Measurements from ENCODE around the gene RSPO4.
A peak's percentile ranks its signal among the peaks of the same experiment; 100 is the strongest.

RSPO4 gene

GRCh38 chr20:967796-968742 is 34.0 kb downstream of the RSPO4 start:
- no peak for DNase-seq

GRCh38 chr20:965956-966355 is 36.2 kb downstream of the RSPO4 start:
- no peak for DNase-seq

- no peak for DNase-seq
Observed at GRCh38 chr20:963795-964194, 38.3 kb downstream of the RSPO4 start.

- no peak for DNase-seq
Observed at GRCh38 chr20:962683-963082, 39.4 kb downstream of the RSPO4 start.

GRCh38 chr20:962223-962622 is 39.9 kb downstream of the RSPO4 start:
- DNase-seq, result no peak

- no peak for DNase-seq
Observed at GRCh38 chr20:961768-962167, 40.3 kb downstream of the RSPO4 start.

- DNase-seq, result no peak
Observed at GRCh38 chr20:959996-960615, 42.0 kb downstream of the RSPO4 start.

- no peak for DNase-seq
Observed at GRCh38 chr20:958936-959815, 42.9 kb downstream of the RSPO4 start.

GRCh38 chr20:957544-957943 is 44.6 kb downstream of the RSPO4 start:
- no peak for DNase-seq

- peak; percentile 3 for DNase-seq
Observed at GRCh38 chr20:956330-956951, 45.7 kb downstream of the RSPO4 start.

- DNase-seq, result no peak
Observed at GRCh38 chr20:955656-956055, 46.5 kb downstream of the RSPO4 start.

GRCh38 chr20:955111-955510 is 47.0 kb downstream of the RSPO4 start:
- DNase-seq, result no peak

- no peak for DNase-seq
Observed at GRCh38 chr20:953742-954141, 48.4 kb downstream of the RSPO4 start.

- no peak for DNase-seq
Observed at GRCh38 chr20:952196-952795, 49.8 kb downstream of the RSPO4 start.

GRCh38 chr20:951384-952169 is 50.5 kb downstream of the RSPO4 start:
- DNase-seq, result no peak

GRCh38 chr20:949717-950116 is 52.4 kb downstream of the RSPO4 start:
- DNase-seq, result no peak

GRCh38 chr20:946826-947225 is 55.3 kb downstream of the RSPO4 start:
- no peak for DNase-seq

- no peak for DNase-seq
Observed at GRCh38 chr20:945841-946240, 56.3 kb downstream of the RSPO4 start.

GRCh38 chr20:944774-945410 is 57.2 kb downstream of the RSPO4 start:
- DNase-seq, result no peak

GRCh38 chr20:944148-944547 is 58.0 kb downstream of the RSPO4 start:
- DNase-seq, result no peak

GRCh38 chr20:942611-943010 is 59.5 kb downstream of the RSPO4 start:
- no peak for DNase-seq
